WTC11 (cell line): ENCODE data around the gene MAST4. TPM values are rescaled to one million over a fixed set of nuclear protein-coding genes. Genes with fewer than 3 reads are reported as not detected.

Experiments used
- ATAC-seq: fragments of 200-7000 bp; cut with Tn5 transposase; 2 replicates; pipeline ENCODE4 v1.10.0; 2021; ENCODE audit warnings: mild to moderate bottlenecking, moderate library complexity
- CTCF ChIA-PET: fragments of 300-600 bp; sonication (Branson Sonifier 250); formaldehyde crosslinking; loops from one replicate; lab custom pipeline; 2021; ENCODE audit warnings: antibody characterized with exemption; lab: Charles Lee
- POLR2A ChIA-PET: fragments of 350-600 bp; sonication (Branson Sonifier 250); formaldehyde crosslinking; loops from one replicate; lab custom pipeline; 2021; ENCODE audit warnings: antibody characterized with exemption; lab: Charles Lee
- DNase-seq: peaks from one replicate; pipeline ENCODE4 v3.0.0; 2021; ENCODE audit warnings: low spot score
- H3K27ac Mint-ChIP-seq: 2 replicates; pipeline ENCODE4 v1.8.0; 2021; ENCODE audit warnings: mixed read lengths
- H3K27me3 Mint-ChIP-seq: 2 replicates; pipeline ENCODE4 v1.8.0; 2021; ENCODE audit warnings: low read depth, mild to moderate bottlenecking, moderate library complexity, mixed read lengths
- H3K36me3 Mint-ChIP-seq: 2 replicates; pipeline ENCODE4 v1.8.0; 2021; ENCODE audit warnings: mixed read lengths
- H3K4me1 Mint-ChIP-seq: 2 replicates; pipeline ENCODE4 v1.8.0; 2022; ENCODE audit warnings: mixed read lengths
- H3K4me3 Mint-ChIP-seq: 2 replicates; pipeline ENCODE4 v1.8.0; 2021; ENCODE audit warnings: mild to moderate bottlenecking, moderate library complexity, mixed read lengths
- H3K9me3 Mint-ChIP-seq: 2 replicates; pipeline ENCODE4 v1.8.0; 2021; ENCODE audit warnings: mixed read lengths
- AFF4 ChIP-seq: sonication (generic); formaldehyde crosslinking; IDR thresholded peaks from 2 replicates; pipeline ENCODE4 v1.8.1; 2023; ENCODE audit warnings: mild to moderate bottlenecking, missing genetic modification reagents, borderline replicate concordance
- CBFB ChIP-seq: sonication (generic); formaldehyde crosslinking; IDR thresholded peaks from 2 replicates; pipeline ENCODE4 v1.8.1; 2022; ENCODE audit warnings: mild to moderate bottlenecking, low read depth, missing genetic modification reagents
- CREB1 ChIP-seq: sonication (generic); formaldehyde crosslinking; IDR thresholded peaks from 2 replicates; pipeline ENCODE4 v1.8.0; 2023; ENCODE audit warnings: mild to moderate bottlenecking, missing genetic modification reagents
- E2F4 ChIP-seq: sonication (generic); formaldehyde crosslinking; IDR thresholded peaks from 2 replicates; pipeline ENCODE4 v1.8.1; 2022; ENCODE audit warnings: low read depth, mild to moderate bottlenecking, moderate library complexity, missing genetic modification reagents, borderline replicate concordance
- ESRRA ChIP-seq: sonication (generic); formaldehyde crosslinking; IDR thresholded peaks from 2 replicates; pipeline ENCODE4 v1.8.1; 2022; ENCODE audit warnings: mild to moderate bottlenecking, missing genetic modification reagents, borderline replicate concordance
- HMGA2 ChIP-seq: fragments of 250-450 bp; sonication (Bioruptor Pico); IDR thresholded peaks from 2 replicates; pipeline ENCODE4 v1.4.0; 2021; ENCODE audit warnings: mild to moderate bottlenecking, moderate library complexity
- IRF2 ChIP-seq: sonication (generic); formaldehyde crosslinking; IDR thresholded peaks from 2 replicates; pipeline ENCODE4 v1.8.0; 2022; ENCODE audit warnings: low read depth, missing genetic modification reagents, borderline replicate concordance
- JUN ChIP-seq: sonication (generic); formaldehyde crosslinking; IDR thresholded peaks from 2 replicates; pipeline ENCODE4 v1.8.0; 2023; ENCODE audit warnings: mild to moderate bottlenecking, missing genetic modification reagents
- NR1H2 ChIP-seq: sonication (generic); formaldehyde crosslinking; IDR thresholded peaks from 2 replicates; pipeline ENCODE4 v1.9.0; 2021; ENCODE audit warnings: mild to moderate bottlenecking, moderate library complexity, missing genetic modification reagents
- OVOL2 ChIP-seq: fragments of 250-450 bp; sonication (Bioruptor Pico); IDR thresholded peaks from 2 replicates; pipeline ENCODE4 v1.9.0; 2021; ENCODE audit warnings: mild to moderate bottlenecking, borderline replicate concordance
- PRRX2 ChIP-seq: fragments of 250-450 bp; sonication (Bioruptor Pico); IDR thresholded peaks from 2 replicates; pipeline ENCODE4 v1.8.0; 2021; ENCODE audit warnings: mild to moderate bottlenecking
- SOX15 ChIP-seq: fragments of 250-450 bp; sonication (Bioruptor Pico); IDR thresholded peaks from 2 replicates; pipeline ENCODE4 v1.9.0; 2021; ENCODE audit warnings: mild to moderate bottlenecking
- TEAD1 ChIP-seq: sonication (generic); formaldehyde crosslinking; IDR thresholded peaks from 2 replicates; pipeline ENCODE4 v1.8.0; 2022; ENCODE audit warnings: mild to moderate bottlenecking, missing genetic modification reagents
- TEAD4 ChIP-seq: sonication (generic); formaldehyde crosslinking; IDR thresholded peaks from 2 replicates; pipeline ENCODE4 v1.8.0; 2022; ENCODE audit warnings: mild to moderate bottlenecking, missing genetic modification reagents
- USF2 ChIP-seq: sonication (generic); formaldehyde crosslinking; IDR thresholded peaks from 2 replicates; pipeline ENCODE4 v1.8.1; 2023; ENCODE audit warnings: mild to moderate bottlenecking, missing genetic modification reagents, moderate library complexity
- ZNF317 ChIP-seq: sonication (generic); formaldehyde crosslinking; IDR thresholded peaks from 2 replicates; pipeline ENCODE4 v1.8.1; 2023; ENCODE audit warnings: low read depth, mild to moderate bottlenecking, moderate library complexity, missing genetic modification reagents, borderline replicate concordance
- ZNF425 ChIP-seq: fragments of 250-450 bp; sonication (Bioruptor Pico); conservative IDR thresholded peaks from 2 replicates; pipeline ENCODE4 v1.9.0; 2021; ENCODE audit warnings: mild to moderate bottlenecking
- total RNA-seq: library from RNA; stranded (reverse); gene quantifications from 3 replicates; pipeline ENCODE4 v1.2.3, GENCODE V29; 2021
- TF ChIP-seq, protein P1 (sequence below): fragments of 250-450 bp; sonication (Bioruptor Pico); IDR thresholded peaks from 2 replicates; pipeline ENCODE4 v1.9.0; 2021; ENCODE audit warnings: moderate library complexity, mild to moderate bottlenecking, inconsistent platforms, borderline replicate concordance
- TF ChIP-seq, protein P2 (sequence below): sonication (generic); formaldehyde crosslinking; IDR thresholded peaks from 2 replicates; pipeline ENCODE4 v1.8.1; 2023; ENCODE audit warnings: mild to moderate bottlenecking, missing genetic modification reagents
- TF ChIP-seq, protein P3 (sequence below): sonication (generic); formaldehyde crosslinking; IDR thresholded peaks from 2 replicates; pipeline ENCODE4 v1.8.1; 2022; ENCODE audit warnings: missing genetic modification reagents, borderline replicate concordance

The MAST4 gene
- total RNA-seq, 1 experiment from 2014 or later: 8.0 TPM

- Mint-ChIP-seq H3K4me3 (no peak overlapping the region), H3K27me3 (no peaks in the 10 kb centered on the region), H3K36me3 (peaks cover 10% of the 10 kb centered on the region; the same call in 1 of the 2 replicates), H3K27ac (no peak overlapping the region), H3K4me1 (peaks cover 3% of the 10 kb centered on the region), H3K9me3 (peaks cover 18% of the 10 kb centered on the region)
- ATAC-seq: no peak
- no peak for DNase-seq
- TF ChIP-seq NR1H2 (CRISPR knock-in tag) (no peak), IRF2 (CRISPR knock-in tag) (no peak), ZNF317 (CRISPR knock-in tag) (no peak), PRRX2 (no peak), TEAD4 (CRISPR knock-in tag) (no peak), USF2 (CRISPR knock-in tag) (no peak), CBFB (no peak), OVOL2 (no peak), ZNF425 (CRISPR knock-in tag) (no peak), HMGA2 (no peak), JUN (CRISPR knock-in tag) (no peak)
- TF ChIP-seq, protein P1, sequence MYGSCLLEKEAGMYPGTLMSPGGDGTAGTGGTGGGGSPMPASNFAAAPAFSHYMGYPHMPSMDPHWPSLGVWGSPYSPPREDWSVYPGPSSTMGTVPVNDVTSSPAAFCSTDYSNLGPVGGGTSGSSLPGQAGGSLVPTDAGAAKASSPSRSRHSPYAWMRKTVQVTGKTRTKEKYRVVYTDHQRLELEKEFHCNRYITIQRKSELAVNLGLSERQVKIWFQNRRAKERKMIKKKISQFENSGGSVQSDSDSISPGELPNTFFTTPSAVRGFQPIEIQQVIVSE (CRISPR knock-in tag): no peak
- TF ChIP-seq, protein P2, sequence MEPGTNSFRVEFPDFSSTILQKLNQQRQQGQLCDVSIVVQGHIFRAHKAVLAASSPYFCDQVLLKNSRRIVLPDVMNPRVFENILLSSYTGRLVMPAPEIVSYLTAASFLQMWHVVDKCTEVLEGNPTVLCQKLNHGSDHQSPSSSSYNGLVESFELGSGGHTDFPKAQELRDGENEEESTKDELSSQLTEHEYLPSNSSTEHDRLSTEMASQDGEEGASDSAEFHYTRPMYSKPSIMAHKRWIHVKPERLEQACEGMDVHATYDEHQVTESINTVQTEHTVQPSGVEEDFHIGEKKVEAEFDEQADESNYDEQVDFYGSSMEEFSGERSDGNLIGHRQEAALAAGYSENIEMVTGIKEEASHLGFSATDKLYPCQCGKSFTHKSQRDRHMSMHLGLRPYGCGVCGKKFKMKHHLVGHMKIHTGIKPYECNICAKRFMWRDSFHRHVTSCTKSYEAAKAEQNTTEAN (CRISPR knock-in tag): no peak
- TF ChIP-seq, protein P3, sequence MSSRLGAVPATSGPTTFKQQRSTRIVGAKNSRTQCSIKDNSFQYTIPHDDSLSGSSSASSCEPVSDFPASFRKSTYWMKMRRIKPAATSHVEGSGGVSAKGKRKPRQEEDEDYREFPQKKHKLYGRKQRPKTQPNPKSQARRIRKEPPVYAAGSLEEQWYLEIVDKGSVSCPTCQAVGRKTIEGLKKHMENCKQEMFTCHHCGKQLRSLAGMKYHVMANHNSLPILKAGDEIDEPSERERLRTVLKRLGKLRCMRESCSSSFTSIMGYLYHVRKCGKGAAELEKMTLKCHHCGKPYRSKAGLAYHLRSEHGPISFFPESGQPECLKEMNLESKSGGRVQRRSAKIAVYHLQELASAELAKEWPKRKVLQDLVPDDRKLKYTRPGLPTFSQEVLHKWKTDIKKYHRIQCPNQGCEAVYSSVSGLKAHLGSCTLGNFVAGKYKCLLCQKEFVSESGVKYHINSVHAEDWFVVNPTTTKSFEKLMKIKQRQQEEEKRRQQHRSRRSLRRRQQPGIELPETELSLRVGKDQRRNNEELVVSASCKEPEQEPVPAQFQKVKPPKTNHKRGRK: no peak
- ChIA-PET POLR2A (no interaction called here), CTCF (interaction anchor here (0.5 to 1.9 kb wide), 2 partner anchors 37 to 1069 kb away, joined by 3 to 4 read pairs; no protein-coding TSS in a partner anchor)
Measured at GRCh38 chr5:67203701-67204074, 607.5 kb downstream of the MAST4 start.

GRCh38 chr5:67204821-67205220, 608.6 kb downstream of the MAST4 start:
- Mint-ChIP-seq H3K9me3 (peaks cover 9% of the 10 kb centered on the region), H3K27ac (no peak overlapping the region), H3K4me1 (no peaks in the 10 kb centered on the region; the same call in 1 of the 2 replicates), H3K36me3 (peaks cover 10% of the 10 kb centered on the region; the same call in 1 of the 2 replicates), H3K27me3 (no peaks in the 10 kb centered on the region), H3K4me3 (no peak overlapping the region)
- CTCF ChIA-PET: interaction anchor here (1.0 kb wide), 1 partner anchor 48 kb away, joined by 3 read pairs; no protein-coding TSS in a partner anchor
- DNase-seq: no peak
- POLR2A ChIA-PET: no interaction called here
- ATAC-seq: no peak
- TF ChIP-seq SOX15 (CRISPR knock-in tag) (no peak), CREB1 (CRISPR knock-in tag) (no peak), ESRRA (CRISPR knock-in tag) (no peak), TEAD1 (CRISPR knock-in tag) (no peak), AFF4 (CRISPR knock-in tag) (no peak), E2F4 (CRISPR knock-in tag) (no peak), NR1H2 (CRISPR knock-in tag) (no peak)
- TF ChIP-seq, all 79 proteins: peak for 0
